ENCODE results near the gene CEACAM7.

GRCh38 chr19:41627966-41628675 is 59.9 kb downstream of the CEACAM7 start:
- TF ChIP-seq TCF3 (IDR thresholded peaks at IDR 0.05; ENCODE audit: borderline replicate concordance, insufficient read depth, low read depth, low read length) (no peak), ZNF592 (IDR thresholded peaks at IDR 0.05) (no peak), CTCF (IDR thresholded peaks at IDR 0.05 in 2 of 3, conservative IDR thresholded peaks at IDR 0.05 in 1 of 3; ENCODE audit: control insufficient read depth in 2 of 3, extremely low read depth in 1 of 3, insufficient read depth in 1 of 3, low read depth in 3 of 3, low read length in 3 of 3) (no peak)
